Vagina (tissue), 2 donors: ENCODE results near the gene EYS.

Experiments
- POLR2A ChIP-seq, 2 donors: fragments of 450-650 bp; IDR thresholded peaks; one replicate each; pipeline ENCODE4 v1.6.1; 2017; ENCODE audit warnings: antibody characterized with exemption in 2 of 2, mild to moderate bottlenecking in 2 of 2, moderate library complexity in 2 of 2
- TF ChIP-seq, protein P1 (sequence below), 3 experiments: fragments of 450-650 bp in 2 of 3; fragments of 200-600 bp in 1 of 3; sonication (generic) in 1 of 3; IDR thresholded peaks; one replicate each; pipeline ENCODE4 v1.5.1; 2017 to 2019; ENCODE audit warnings: antibody characterized with exemption in 3 of 3, mild to moderate bottlenecking in 2 of 3, moderate library complexity in 2 of 3

GRCh38 chr6:64266351-64266821 lies 1440.6 kb downstream of the EYS start:
- TF ChIP-seq, protein P1, sequence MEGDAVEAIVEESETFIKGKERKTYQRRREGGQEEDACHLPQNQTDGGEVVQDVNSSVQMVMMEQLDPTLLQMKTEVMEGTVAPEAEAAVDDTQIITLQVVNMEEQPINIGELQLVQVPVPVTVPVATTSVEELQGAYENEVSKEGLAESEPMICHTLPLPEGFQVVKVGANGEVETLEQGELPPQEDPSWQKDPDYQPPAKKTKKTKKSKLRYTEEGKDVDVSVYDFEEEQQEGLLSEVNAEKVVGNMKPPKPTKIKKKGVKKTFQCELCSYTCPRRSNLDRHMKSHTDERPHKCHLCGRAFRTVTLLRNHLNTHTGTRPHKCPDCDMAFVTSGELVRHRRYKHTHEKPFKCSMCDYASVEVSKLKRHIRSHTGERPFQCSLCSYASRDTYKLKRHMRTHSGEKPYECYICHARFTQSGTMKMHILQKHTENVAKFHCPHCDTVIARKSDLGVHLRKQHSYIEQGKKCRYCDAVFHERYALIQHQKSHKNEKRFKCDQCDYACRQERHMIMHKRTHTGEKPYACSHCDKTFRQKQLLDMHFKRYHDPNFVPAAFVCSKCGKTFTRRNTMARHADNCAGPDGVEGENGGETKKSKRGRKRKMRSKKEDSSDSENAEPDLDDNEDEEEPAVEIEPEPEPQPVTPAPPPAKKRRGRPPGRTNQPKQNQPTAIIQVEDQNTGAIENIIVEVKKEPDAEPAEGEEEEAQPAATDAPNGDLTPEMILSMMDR (IDR thresholded peaks at IDR 0.05), result no peak
- TF ChIP-seq POLR2A (IDR thresholded peaks at IDR 0.05), result no peak
